Embryonic facial prominence (tissue), 1 donor: ENCODE results near the gene PRR33.
"Not testable (repeated sequence)": the region's sequence is repeated elsewhere in the genome, so short reads cannot be mapped to it uniquely, and the experiment has no call there.

Source experiments
- DNase-seq: peaks from one replicate; pipeline ENCODE4 v3.0.0-alpha.2; 2016; ENCODE audit errors: extremely low spot score

Gene PRR33

GRCh38 chr11:1875851-1876301, 15.8 kb downstream of the PRR33 start:
- DNase-seq, result not testable (repeated sequence)

DNA sequence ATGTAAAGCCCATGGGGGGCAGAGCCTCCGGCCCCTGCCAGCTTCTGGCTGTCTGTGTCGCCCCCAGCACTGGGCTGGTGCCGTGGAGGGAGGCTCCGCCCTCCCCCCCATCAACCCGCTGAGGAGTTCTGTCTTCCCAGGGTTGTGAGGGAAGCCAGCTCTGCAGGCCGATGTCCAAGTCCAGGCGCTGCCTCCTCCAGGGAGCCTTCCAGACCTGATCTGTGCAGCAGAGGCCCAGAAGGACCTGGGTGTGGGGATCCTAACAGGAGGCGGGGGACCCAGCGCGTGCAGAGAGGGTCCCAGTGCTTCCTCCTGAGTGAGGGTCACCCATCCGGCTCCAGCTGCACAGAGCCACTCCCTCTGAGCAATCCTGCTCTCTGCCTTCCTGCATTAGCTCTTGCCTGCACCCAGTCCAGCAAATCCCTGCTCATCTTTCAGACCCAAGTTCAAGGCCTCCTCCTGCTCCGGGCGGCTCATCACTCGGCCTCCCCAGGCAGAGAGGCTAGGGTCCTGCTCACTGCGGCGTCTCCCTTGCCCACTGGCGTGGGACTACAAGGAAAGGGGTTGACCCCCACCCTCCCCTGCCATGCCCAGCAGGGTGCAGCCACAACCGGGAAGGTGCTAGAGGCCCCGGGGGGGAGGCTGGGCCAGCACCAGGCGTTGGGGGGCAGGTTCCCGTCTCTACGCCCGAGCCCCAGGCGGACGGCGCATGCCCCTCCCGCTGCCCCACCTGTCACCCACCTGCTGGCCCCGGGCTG, 16.4 kb downstream of the PRR33 start:
- no peak for DNase-seq

GRCh38 chr11:1874441-1875092, 17.1 kb downstream of the PRR33 start:
- DNase-seq, result not testable (repeated sequence)

DNA sequence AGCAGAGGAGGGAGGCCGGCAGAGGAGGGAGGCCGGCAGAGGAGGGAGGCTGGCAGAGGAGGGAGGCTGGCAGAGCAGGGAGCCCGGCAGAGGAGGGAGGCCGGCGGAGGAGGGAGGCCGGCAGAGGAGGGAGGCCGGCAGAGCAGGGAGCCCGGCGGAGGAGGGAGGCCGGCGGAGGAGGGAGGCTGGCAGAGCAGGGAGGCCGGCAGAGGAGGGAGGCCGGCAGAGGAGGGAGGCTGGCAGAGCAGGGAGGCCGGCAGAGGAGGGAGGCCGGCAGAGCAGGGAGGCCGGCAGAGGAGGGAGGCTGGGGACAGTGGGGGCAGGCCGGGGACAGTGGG, 17.9 kb downstream of the PRR33 start:
- DNase-seq, result not testable (repeated sequence)

- DNase-seq, result no peak
These were observed 18.5 kb downstream of the PRR33 start for GRCh38 chr11:1873048-1873812.

GRCh38 chr11:1872267-1872985, 19.3 kb downstream of the PRR33 start:
- DNase-seq, result no peak

GRCh38 chr11:1871531-1871930, 20.2 kb downstream of the PRR33 start:
- no peak for DNase-seq

DNA sequence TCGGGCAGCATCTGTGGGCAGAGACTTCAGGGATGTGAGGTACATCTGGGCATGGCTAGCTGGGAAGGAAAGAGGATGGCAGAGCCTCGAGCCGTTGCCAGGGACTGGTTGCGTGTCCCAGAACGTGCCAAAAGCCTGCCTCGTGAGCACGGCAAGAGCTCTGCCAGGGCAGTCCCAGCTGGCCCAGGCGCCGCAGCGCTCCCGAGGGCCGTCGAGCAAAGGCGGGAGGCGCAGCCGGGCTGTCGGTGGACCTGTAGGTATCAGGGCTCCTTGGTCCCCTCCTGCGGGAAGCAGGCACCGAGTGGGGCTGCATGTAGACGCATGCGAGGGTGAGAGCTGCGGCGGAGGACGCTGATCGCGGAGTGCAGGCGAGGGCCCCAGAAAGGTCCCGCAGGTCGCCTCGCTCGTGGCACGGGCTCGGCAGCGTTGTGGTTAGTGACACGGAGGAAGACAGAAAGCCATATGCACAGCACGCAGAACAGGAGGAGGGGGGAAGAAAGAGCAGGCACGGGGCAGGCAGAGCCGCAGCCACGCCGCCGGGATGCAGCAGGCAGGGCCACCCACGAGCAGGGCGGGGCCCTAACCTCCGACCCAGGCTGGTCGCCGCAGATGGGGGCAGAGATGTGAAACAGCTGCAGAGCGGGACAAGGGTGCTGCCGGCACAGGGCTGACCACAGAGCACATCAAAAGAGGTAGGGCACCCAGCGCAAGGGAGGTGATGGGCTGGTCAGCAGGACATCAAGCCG, 20.8 kb downstream of the PRR33 start:
- no peak for DNase-seq

- DNase-seq, result no peak
These were observed 21.4 kb downstream of the PRR33 start for GRCh38 chr11:1870326-1870696.

- DNase-seq, result no peak
These were observed 22.0 kb downstream of the PRR33 start for GRCh38 chr11:1869427-1870325.

- no peak for DNase-seq
These were observed 22.9 kb downstream of the PRR33 start for GRCh38 chr11:1868636-1869291.

GRCh38 chr11:1868056-1868635, 23.5 kb downstream of the PRR33 start:
- no peak for DNase-seq

GRCh38 chr11:1867381-1867780, 24.3 kb downstream of the PRR33 start:
- no peak for DNase-seq

DNA sequence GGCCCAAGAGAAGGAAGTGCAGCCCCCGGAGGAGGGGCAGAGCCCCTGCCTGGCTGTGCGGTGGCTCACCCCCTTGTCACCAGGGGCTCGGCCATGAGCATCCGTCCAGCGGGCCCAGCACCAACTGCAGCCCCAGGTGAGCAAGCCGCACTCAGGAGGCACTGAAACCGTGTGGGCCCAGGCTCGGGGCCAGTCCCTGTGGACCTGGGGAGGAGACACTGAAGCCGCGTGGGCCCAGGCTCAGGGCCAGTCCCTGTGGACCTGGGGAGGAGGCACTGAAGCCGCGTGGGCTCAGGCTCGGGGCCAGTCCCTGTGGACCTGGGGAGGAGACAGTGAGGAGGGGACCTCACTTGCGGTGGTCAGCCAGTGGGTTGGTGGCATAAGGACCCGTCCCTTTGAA, 24.9 kb downstream of the PRR33 start:
- no peak for DNase-seq

DNA sequence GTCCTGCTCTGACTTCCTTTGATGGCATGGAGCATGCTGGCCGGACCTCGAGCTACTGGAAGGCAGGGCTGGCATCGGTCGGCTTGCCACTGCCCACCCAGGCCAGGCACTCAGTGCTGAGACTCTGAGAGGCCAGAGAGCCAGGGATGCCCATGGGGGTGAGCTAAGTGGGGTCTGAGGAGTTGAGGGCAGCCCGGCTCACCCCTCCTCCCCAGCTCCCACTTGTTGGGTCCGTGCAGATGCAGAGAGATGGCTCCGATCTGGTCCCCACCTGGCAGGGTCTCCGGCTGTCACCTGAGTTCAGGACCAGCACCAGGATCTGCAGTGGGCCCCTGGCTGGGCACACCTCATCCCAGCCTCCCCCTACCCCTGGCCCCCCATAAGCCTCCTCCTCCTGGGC, 25.5 kb downstream of the PRR33 start:
- DNase-seq, result no peak

- DNase-seq, result no peak
These were observed 26.6 kb downstream of the PRR33 start for GRCh38 chr11:1864831-1865665.

DNA sequence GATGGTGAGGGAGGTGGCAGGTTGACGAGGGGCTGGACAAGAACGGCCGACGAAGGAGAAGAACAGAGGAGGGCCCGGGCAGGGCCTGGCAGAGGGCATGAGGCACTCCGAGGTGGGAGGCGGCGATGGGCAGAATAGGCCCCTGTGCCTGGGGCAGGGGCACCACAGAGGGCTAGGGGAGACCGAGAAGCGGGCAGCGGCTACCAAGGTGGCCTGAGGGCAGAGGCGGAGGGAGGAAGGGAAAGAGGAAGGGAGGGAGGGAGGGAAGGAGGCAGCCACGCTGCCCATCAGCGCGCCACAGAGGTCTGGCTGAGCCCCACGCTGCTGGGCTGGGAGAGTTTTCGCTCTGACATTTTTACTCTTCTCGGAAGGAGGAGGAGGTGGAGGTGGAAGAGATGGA, 27.5 kb downstream of the PRR33 start:
- no peak for DNase-seq

- DNase-seq, result no peak
These were observed 28.1 kb downstream of the PRR33 start for GRCh38 chr11:1863352-1864216.
